ENCODE measurements around the gene C1orf50.
"Not testable (repeated sequence)": the region's sequence is repeated elsewhere in the genome, so short reads cannot be mapped to it uniquely, and the experiment has no call there.

C1orf50 gene

DNA sequence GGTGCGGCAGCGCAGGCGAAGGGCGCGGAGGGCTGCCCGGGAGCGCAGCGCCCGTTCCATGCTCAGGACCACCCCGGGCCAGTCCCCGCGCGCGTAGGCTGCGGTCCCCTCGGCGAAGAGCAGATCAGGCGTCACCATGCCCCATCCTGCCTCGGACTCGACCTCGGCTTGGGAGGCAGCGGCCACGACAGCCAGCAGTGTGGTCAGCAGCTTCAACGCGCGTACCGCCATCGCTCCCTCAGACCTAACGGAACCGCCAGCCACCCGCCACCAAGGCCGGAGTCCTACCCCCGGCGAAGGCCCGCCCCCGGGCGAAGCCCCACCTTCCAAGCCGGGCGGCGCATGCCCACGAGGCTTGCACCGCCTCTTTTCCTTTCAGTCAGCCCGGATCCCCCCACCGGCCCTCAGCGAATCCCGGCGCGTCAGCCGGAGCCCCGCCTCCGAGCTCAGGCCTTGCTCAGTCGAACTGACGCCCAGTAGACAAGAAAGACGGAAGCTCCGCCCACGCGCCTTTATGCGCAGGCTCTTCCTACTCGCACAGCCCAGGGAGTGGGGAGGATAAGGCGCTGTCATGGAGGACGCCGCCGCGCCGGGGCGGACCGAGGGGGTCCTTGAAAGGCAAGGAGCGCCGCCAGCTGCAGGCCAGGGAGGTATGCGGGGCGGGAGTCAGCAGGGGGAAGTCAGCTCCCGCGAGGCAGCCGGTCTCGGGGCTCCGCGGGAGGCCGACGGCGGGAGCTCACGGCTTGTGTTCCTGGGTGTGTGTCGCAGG lies at the start of gene C1orf50, which contains the start of gene P3H1:
Gene C1orf50, plus strand, starts transcription at position 509 of the 769 bp plus-strand sequence. Its CDS starts 63 bp downstream, at position 572.
Gene P3H1, minus strand, starts transcription at position 288 of the 769 bp plus-strand sequence. Its CDS starts 57 bp downstream, at position 231.
- DNase-seq, result peak; percentile 97 to 99

- no peak for DNase-seq
These were observed 46.2 kb upstream of the C1orf50 start for GRCh38 chr1:42720868-42721267.

GRCh38 chr1:42721926-42722325 lies 45.1 kb upstream of the C1orf50 start:
- no peak for DNase-seq

GRCh38 chr1:42722403-42722802 lies 44.6 kb upstream of the C1orf50 start:
- not testable (repeated sequence) for DNase-seq

DNA sequence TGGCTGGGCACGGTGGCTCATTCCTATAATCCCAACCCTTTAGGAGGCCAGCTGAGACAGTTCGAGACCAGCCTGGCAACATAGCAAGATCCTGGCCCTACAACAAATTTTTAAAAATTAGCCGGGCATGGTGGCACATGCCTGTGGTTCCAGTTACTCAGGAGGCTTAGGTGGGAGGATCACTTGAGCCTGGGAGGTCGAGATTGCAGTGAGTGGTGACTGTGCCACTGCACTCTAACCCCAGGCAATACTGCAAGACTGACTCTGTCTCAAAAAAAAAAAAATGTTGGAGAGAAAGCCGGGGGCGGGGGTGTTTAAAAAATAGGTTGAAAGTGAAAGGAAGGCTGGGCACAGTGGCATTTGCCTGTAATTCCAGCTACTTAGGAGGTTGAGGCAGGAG lies 43.5 kb upstream of the C1orf50 start:
- no peak for DNase-seq

DNA sequence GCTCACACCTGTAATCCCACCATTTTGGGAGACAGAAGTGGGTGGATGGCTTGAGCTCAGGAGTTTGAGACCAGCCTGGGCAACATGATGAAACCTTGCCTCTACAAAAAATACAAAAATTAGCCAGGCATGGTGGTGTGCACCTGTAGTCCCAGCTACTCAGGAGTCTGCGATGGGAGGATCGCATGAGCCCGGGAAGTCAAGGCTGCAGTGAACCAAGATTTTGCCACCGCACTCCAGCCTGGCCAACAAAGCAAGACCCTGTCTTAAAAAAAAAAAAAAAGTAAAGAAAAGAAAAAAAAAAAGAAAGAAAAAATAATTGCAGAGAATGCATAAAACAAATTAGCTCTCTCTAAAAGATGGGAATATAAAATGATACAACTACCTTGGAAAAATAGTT lies 41.2 kb upstream of the C1orf50 start:
- DNase-seq, result not testable (repeated sequence)

DNA sequence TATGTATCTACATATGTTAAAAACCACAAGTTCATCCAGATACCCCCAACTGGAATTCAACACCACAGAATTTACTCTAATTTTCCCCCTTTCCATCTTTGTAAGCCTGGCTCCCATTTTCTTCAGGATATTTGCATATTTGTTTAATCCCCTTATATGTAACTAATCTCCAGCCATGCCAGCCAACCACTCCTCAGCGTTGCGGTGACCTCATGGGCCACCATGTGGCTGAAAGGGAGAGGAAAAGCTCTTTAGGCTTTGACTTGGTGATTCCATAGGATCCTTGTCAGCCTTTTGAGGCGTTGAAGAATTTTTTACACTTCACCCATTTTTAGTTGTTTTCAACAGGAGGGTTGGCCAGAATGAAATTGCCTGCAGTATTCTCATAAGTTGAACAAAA lies 37.0 kb upstream of the C1orf50 start:
- DNase-seq, result no peak

- DNase-seq, result no peak
These were observed 36.1 kb upstream of the C1orf50 start for GRCh38 chr1:42730988-42731387.

- DNase-seq, result no peak
These were observed 35.5 kb upstream of the C1orf50 start for GRCh38 chr1:42731585-42731984.

- DNase-seq, result no peak
These were observed 34.8 kb upstream of the C1orf50 start for GRCh38 chr1:42732126-42732680.

DNA sequence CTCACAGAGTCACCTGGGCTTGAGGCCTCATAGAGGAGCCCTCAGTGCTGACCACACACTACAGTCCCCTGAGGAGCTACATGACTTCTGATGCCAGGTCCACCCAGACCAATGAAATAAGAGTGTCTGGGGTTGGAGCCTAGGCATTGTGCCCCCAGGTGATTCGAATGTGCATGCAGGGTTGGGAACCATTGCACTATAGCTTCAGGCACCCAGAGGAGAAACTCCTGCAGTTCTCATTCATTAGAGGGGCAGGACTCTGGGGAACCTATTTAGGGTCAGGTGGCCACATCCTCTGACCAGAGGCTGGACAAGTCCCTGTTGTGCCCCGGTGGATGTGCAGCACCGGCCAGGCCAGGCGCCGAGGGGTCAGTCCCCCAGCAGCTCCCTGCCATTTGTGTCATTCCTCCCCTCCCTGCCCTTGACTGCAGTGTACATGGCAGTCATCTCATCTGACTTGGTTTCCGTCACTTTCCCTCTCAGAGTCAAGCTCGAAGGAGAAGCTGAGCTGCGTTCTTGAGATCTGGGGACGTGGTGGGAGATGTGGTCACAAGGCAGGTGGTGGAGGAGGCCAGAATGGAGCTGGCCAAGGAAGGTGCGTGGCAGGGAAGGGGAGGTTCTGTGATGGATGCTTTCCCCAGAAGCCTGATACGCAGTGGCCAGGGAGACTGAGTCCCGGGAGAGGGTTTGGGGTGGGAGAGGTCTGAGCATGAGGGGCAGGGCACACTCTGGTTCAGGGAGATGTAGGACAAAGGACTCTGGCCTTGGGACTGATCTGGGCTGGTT lies 33.4 kb upstream of the C1orf50 start:
- DNase-seq, result no peak

- DNase-seq, result no peak
These were observed 32.6 kb upstream of the C1orf50 start for GRCh38 chr1:42734201-42735035.

- DNase-seq, result no peak
These were observed 32.0 kb upstream of the C1orf50 start for GRCh38 chr1:42735056-42735455.

DNA sequence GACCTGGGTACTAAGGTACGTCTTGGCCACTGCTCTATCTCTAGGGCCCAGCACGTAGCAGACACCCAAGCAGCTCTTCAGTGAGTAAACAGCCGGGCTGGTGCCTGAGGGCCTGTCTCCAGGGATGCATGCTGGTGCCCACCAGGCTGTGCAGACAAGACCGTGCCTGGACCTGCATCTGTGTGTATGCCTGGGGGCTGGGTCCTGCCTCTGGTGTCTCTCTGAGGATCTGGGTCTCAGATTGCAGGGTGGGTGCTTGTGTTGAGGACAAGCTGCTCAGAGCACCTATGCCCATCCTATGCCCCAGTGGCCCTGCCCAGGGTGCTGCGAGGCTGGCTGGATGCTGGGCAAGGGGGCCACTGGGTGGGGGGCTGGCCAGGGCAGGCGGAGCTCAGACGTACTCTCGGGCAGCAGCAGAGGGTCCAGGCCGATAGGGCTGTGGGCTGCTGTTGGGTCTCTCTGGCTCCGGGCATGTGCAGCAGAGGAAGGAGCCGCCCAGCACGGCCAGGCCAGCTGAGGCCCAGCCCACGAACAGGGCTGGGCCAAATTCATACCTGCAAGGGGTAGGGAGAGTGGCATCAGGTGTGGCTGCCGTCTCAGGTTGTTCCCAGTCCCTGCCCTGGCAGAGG lies 31.5 kb upstream of the C1orf50 start:
- DNase-seq, result no peak

DNA sequence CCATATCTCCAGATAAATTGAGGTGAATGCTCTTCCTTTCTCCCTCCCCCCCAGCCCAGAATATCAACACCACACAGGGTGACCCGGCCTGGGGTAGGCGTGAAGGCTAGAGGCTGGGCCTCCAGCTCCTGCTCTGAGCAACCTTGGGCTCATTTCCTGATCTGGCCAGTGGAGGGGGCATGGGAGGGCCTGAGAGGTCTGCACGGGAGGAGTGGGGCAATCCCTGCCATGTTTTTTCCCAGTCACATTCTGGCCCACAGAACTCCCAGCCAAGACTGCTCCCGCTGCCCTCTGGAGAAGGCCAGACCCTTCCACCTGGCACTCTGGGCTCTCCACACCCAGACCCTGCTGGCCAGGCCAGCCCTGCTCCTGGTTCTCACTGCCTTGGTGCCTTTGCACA lies 30.9 kb upstream of the C1orf50 start:
- DNase-seq, result no peak

GRCh38 chr1:42736571-42737200 lies 30.4 kb upstream of the C1orf50 start:
- DNase-seq, result no peak

DNA sequence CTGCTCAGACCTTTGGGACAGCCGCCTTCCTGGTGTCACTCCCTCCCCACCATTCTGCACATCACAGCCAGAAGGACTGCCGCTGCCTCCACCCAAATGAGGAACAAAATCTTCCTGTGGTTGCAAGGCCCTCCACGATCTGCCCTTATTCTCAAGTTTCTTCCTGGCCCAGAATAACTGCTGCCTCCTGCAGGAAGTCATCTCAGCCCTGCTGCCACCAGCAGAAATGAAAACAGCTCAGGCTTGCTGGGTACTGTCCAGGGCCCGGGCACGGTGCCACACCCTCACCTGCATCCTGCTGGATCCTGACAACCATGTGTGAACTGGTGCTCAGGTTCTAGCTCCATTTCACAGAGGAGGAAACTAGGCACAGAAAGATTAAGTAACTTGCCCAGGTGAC lies 29.8 kb upstream of the C1orf50 start:
- DNase-seq, result no peak

GRCh38 chr1:42737986-42738677 lies 28.9 kb upstream of the C1orf50 start:
- DNase-seq, result no peak

DNA sequence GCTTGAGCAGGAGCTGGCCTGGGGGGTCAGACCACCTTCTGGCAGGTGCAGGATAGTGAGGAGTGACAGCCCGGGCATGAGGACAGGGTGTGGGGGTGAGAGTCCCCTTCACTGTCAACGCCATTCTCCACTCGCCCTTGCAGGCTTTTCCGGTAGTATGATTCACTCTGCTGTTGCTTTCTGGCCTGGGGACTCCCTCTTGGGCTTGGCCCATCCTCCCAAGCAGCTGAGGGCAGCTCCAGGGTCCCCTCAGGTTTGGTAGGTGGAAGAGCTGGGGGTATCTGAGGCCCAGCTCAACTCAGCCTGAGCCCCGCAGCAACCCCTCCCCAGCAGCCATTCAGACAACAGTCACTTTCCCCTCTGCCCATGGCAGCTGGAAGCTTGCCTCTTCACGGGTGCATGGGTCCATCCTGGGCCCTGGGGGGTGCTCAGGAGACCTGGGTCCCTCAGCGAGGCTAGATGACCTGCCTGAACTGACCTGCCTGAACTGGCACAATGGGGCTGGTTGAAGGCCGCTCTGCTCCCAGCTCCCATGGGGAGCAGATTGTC lies 28.3 kb upstream of the C1orf50 start:
- no peak for DNase-seq

DNA sequence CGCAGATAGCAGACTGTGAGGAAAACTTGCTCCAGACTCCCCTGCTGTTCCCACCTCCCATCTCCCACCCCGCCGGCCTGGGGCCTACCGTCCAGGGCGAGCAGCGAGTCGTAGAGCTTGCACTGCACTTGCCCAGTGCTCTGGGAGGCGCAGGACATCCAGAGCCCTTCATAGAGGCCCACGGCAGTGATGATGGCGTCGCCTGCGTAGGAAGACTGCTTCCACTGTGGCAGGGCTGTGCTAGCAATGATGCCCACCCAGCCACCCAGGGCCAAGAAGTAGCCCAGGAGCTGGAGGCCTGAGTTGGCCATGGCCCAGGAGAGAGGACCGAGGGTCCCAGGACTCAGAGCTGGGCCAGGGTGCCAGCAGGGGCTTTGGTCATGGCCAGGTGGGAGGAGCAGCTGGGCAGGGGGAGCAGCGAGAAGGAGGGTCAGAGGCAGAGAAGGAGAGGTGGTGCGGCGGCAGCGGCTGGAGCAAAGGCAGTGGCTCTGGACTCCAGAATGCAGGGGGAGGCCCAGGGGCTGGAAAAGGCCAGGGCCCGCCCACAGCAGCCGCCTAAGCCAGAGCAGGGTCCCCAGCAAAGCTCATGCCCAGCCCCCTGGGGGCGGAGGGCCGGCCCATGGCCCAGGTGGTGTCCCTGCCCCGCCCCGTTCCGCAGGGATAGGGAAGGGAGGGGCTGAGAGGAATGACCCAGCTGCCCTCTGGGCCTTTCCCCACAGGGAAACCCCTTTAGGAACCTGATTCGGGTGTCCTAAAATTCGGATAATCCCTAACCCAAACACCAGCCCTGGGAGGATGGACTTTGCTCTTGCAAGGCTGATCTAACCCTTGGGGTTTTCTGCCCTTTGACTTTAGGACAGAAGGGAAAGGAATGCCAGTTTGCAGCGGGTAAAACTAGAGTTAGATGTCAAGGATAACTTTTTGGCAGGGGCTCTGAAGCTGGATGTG lies 27.0 kb upstream of the C1orf50 start, which contains the start of gene CLDN19:
Gene CLDN19, minus strand, starts transcription at position 484 of the 948 bp plus-strand sequence. Its CDS starts 173 bp downstream, at position 311.
- DNase-seq, result no peak
